Inferior parietal cortex (tissue), 1 donor: ENCODE measurements around the gene DOC2A.

Experiments used
- DNase-seq: peaks from one replicate; pipeline ENCODE4 v3.0.0-alpha.2; 2016; ENCODE audit errors: extremely low spot score

Gene DOC2A

GRCh38 chr16:30005341-30006094, 5.3 kb downstream of the DOC2A start:
- DNase-seq, result peak; percentile 41

- no peak for DNase-seq
Observed at GRCh38 chr16:30004811-30005242, 6.0 kb downstream of the DOC2A start.

- DNase-seq, result no peak
Observed at GRCh38 chr16:30004424-30004776, 6.4 kb downstream of the DOC2A start.

- DNase-seq, result no peak
Observed at GRCh38 chr16:30003670-30004423, 7.0 kb downstream of the DOC2A start.

GRCh38 chr16:30002614-30003346, 8.0 kb downstream of the DOC2A start:
- DNase-seq, result no peak

GRCh38 chr16:30000735-30001631, 9.8 kb downstream of the DOC2A start:
- no peak for DNase-seq

GRCh38 chr16:29999605-30000004, 11.2 kb downstream of the DOC2A start:
- DNase-seq, result no peak

GRCh38 chr16:29996766-29997250, 14.0 kb downstream of the DOC2A start:
- no peak for DNase-seq

GRCh38 chr16:29995911-29996765, 14.7 kb downstream of the DOC2A start, which contains the start of gene INO80E:
Gene INO80E (plus strand): TSS chr16:29996241. CDS start chr16:29996311, 70 bp downstream.
- DNase-seq, result peak; percentile 98

GRCh38 chr16:29995324-29995910, 15.4 kb downstream of the DOC2A start, which contains the start of gene HIRIP3:
Gene HIRIP3 (minus strand): TSS chr16:29995617. CDS start chr16:29995605, 12 bp downstream.
- DNase-seq, result peak; percentile 94

GRCh38 chr16:29994600-29995323, 16.1 kb downstream of the DOC2A start:
- no peak for DNase-seq

GRCh38 chr16:29993903-29994599, 16.8 kb downstream of the DOC2A start:
- no peak for DNase-seq

GRCh38 chr16:29993191-29993902, 17.5 kb downstream of the DOC2A start:
- DNase-seq, result no peak

- no peak for DNase-seq
Observed at GRCh38 chr16:29992344-29992967, 18.4 kb downstream of the DOC2A start.

GRCh38 chr16:29991571-29991904, 19.3 kb downstream of the DOC2A start:
- no peak for DNase-seq

- no peak for DNase-seq
Observed at GRCh38 chr16:29990883-29991570, 19.8 kb downstream of the DOC2A start.

GRCh38 chr16:29990034-29990433, 20.8 kb downstream of the DOC2A start:
- DNase-seq, result no peak
